ENCODE measurements around the gene DCBLD1.

DNA sequence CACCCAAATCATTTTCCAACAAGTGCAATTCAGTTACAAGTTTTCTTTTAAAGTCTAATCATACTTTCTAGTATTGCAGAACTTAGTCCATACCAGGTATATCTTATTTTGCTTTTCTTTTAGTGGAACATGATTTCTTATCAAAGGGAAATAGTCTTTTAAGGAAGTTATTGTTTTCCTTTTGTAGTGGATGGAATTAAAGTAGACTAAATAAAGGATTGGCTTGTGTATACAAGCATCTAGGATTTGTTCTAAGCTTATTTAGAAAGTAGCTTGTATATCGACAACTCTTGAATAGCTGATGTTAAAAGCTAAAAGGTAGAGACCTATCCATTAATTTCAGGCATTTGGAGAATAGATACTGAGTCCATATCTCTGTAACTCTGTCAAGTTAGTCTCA lies 14.8 kb downstream of the DCBLD1 start:
- TF ChIP-seq, protein P1, sequence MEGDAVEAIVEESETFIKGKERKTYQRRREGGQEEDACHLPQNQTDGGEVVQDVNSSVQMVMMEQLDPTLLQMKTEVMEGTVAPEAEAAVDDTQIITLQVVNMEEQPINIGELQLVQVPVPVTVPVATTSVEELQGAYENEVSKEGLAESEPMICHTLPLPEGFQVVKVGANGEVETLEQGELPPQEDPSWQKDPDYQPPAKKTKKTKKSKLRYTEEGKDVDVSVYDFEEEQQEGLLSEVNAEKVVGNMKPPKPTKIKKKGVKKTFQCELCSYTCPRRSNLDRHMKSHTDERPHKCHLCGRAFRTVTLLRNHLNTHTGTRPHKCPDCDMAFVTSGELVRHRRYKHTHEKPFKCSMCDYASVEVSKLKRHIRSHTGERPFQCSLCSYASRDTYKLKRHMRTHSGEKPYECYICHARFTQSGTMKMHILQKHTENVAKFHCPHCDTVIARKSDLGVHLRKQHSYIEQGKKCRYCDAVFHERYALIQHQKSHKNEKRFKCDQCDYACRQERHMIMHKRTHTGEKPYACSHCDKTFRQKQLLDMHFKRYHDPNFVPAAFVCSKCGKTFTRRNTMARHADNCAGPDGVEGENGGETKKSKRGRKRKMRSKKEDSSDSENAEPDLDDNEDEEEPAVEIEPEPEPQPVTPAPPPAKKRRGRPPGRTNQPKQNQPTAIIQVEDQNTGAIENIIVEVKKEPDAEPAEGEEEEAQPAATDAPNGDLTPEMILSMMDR (IDR thresholded peaks at IDR 0.05): no peak
- TF ChIP-seq POLR2A (IDR thresholded peaks at IDR 0.05): no peak

Data from Peyer's patch (tissue), 4 donors.